Common myeloid progenitor, CD34-positive (primary cell): ENCODE measurements around the gene CALM1.

Experiments used
- CTCF ChIA-PET: fragments of 350-600 bp; sonication (Branson Sonifier 250); formaldehyde crosslinking; loops from one replicate; lab custom pipeline; 2021; ENCODE audit warnings: antibody characterized with exemption; lab: Charles Lee
- POLR2A ChIA-PET: fragments of 350-600 bp; sonication (Branson Sonifier 250); formaldehyde crosslinking; loops from one replicate; lab custom pipeline; 2021; ENCODE audit warnings: antibody characterized with exemption; lab: Charles Lee
- DNase-seq, 3 donors: peaks; one replicate each; pipeline versions ENCODE4 v3.0.0 to v3.0.0-alpha.2; 2013
- H3K27ac ChIP-seq, 2 experiments: 1 replicate in 1 of 2; 2 replicates in 1 of 2; pipeline ENCODE4 v1.7.0; 2013; ENCODE audit warnings: inconsistent platforms in 2 of 2, low read length in 2 of 2, mild to moderate bottlenecking in 2 of 2, low read depth in 1 of 2, moderate library complexity in 1 of 2; ENCODE audit not compliant: severe bottlenecking in 2 of 2, insufficient read depth in 1 of 2, poor library complexity in 1 of 2
- H3K27me3 ChIP-seq, 5 experiments: replicated peaks in 2 of 5; 1 replicate in 3 of 5; 2 replicates in 2 of 5; pipeline versions ENCODE4 v1.6.1 to v1.7.0; 2013; ENCODE audit warnings: low read length in 4 of 5, mild to moderate bottlenecking in 2 of 5, moderate library complexity in 2 of 5, inconsistent platforms in 1 of 5; ENCODE audit not compliant: insufficient read depth in 5 of 5, control insufficient read depth in 4 of 5
- H3K36me3 ChIP-seq, 4 experiments: 1 replicate in 2 of 4; 2 replicates in 2 of 4; pipeline versions ENCODE4 v1.6.1 to v1.7.0; 2013; ENCODE audit warnings: low read length in 3 of 4, control low read depth in 1 of 4, mild to moderate bottlenecking in 1 of 4; ENCODE audit not compliant: control insufficient read depth in 4 of 4, insufficient read depth in 4 of 4
- H3K4me1 ChIP-seq, 4 experiments: 1 replicate in 3 of 4; 2 replicates in 1 of 4; pipeline versions ENCODE4 v1.6.1 to v1.7.1; 2013; ENCODE audit warnings: low read length in 3 of 4, mild to moderate bottlenecking in 3 of 4, control low read depth in 1 of 4, inconsistent platforms in 1 of 4, moderate library complexity in 1 of 4; ENCODE audit not compliant: control insufficient read depth in 4 of 4, insufficient read depth in 4 of 4; ENCODE audit errors: control extremely low read depth in 1 of 4
- H3K4me3 ChIP-seq, 7 experiments: 1 replicate in 4 of 7; 2 replicates in 3 of 7; pipeline versions ENCODE4 v1.5.1 to v1.7.0; 2013; ENCODE audit warnings: mild to moderate bottlenecking in 7 of 7, low read length in 6 of 7, moderate library complexity in 6 of 7, inconsistent platforms in 2 of 7, low read depth in 2 of 7, control low read depth in 1 of 7; ENCODE audit not compliant: insufficient read depth in 4 of 7, control insufficient read depth in 1 of 7; ENCODE audit errors: extremely low read depth in 1 of 7
- H3K9me3 ChIP-seq, 5 experiments: 1 replicate in 4 of 5; 2 replicates in 1 of 5; pipeline versions ENCODE4 v1.6.1 to v1.7.1; 2013; ENCODE audit warnings: low read length in 4 of 5, mild to moderate bottlenecking in 2 of 5, inconsistent platforms in 1 of 5, low read depth in 1 of 5, moderate library complexity in 1 of 5; ENCODE audit not compliant: control insufficient read depth in 4 of 5, insufficient read depth in 2 of 5; ENCODE audit errors: control extremely low read depth in 1 of 5
- WGBS: methylation state at CpG from one replicate; pipeline ENCODE4 v1.1.5; 2013; ENCODE audit not compliant: insufficient coverage; 5-methylcytosine and 5-hydroxymethylcytosine counted together

CALM1 gene

GRCh38 chr14:90383731-90384542 lies 12.9 kb upstream of the CALM1 start:
- no peaks in the 10 kb centered on the region for H3K27me3 ChIP-seq
- POLR2A ChIA-PET: interaction anchor here (0.6 to 3.6 kb wide), 3 partner anchors 13 to 1314 kb away, joined by 3 to 40 read pairs (median 3); partner anchors contain the start of gene CALM1
- CTCF ChIA-PET: interaction anchor here (1.0 to 2.3 kb wide), 4 partner anchors 11 to 18 kb away, joined by 3 to 12 read pairs (median 6); no protein-coding TSS in a partner anchor
- H3K36me3 ChIP-seq: no peaks in the 10 kb centered on the region
- peak; percentile 64 to 83 (median 74) for DNase-seq
- no peaks in the 10 kb centered on the region for H3K9me3 ChIP-seq
- peaks cover 15 to 32% (median 25%) of the 10 kb centered on the region in 4 experiments for H3K4me1 ChIP-seq
- 4% methylated on average over 35 of the region's 37 CpGs for WGBS
- H3K27ac ChIP-seq: peak overlapping the region; percentile 99
- H3K4me3 ChIP-seq: peak overlapping the region; percentile 38 to 95 (median 74)

GRCh38 chr14:90384543-90384911 lies 12.3 kb upstream of the CALM1 start:
- POLR2A ChIA-PET: interaction anchor here (0.6 to 3.6 kb wide), 2 partner anchors 12 to 1314 kb away, joined by 3 to 40 read pairs; partner anchors contain the start of gene CALM1
- CTCF ChIA-PET: interaction anchor here (1.0 to 2.3 kb wide), 4 partner anchors 10 to 18 kb away, joined by 3 to 12 read pairs (median 6); no protein-coding TSS in a partner anchor
- no CpG with 5 or more reads among the region's 3 CpGs for WGBS
- no peaks in the 10 kb centered on the region for H3K27me3 ChIP-seq
- peak overlapping the region in 1 of 2 experiments; percentile 99 for H3K27ac ChIP-seq
- H3K36me3 ChIP-seq: no peaks in the 10 kb centered on the region
- H3K4me3 ChIP-seq: peak overlapping the region in 2 of 7 experiments; percentile 79 to 95
- peaks cover 15 to 32% (median 25%) of the 10 kb centered on the region in 4 experiments for H3K4me1 ChIP-seq
- peak in 2 of 3 donors; percentile 48 to 57 for DNase-seq
- no peaks in the 10 kb centered on the region for H3K9me3 ChIP-seq

- WGBS: 100% methylated on average over 1 of the region's 2 CpGs
Measured at GRCh38 chr14:90386321-90386720, 10.5 kb upstream of the CALM1 start.

GRCh38 chr14:90387206-90387760 lies 9.5 kb upstream of the CALM1 start:
- H3K9me3 ChIP-seq: no peaks in the 10 kb centered on the region
- DNase-seq: no peak
- no peaks in the 10 kb centered on the region for H3K27me3 ChIP-seq
- H3K36me3 ChIP-seq: no peaks in the 10 kb centered on the region
- POLR2A ChIA-PET: no interaction called here
- H3K4me3 ChIP-seq: no peak overlapping the region
- H3K4me1 ChIP-seq: peaks cover 9 to 23% (median 21%) of the 10 kb centered on the region in 4 experiments
- WGBS: 80% methylated on average over 1 of the region's 2 CpGs
- H3K27ac ChIP-seq: no peak overlapping the region
- CTCF ChIA-PET: no interaction called here

More at GRCh38 chr14:90386321-90386720, 10.5 kb upstream of the CALM1 start:
- ChIA-PET CTCF (interaction anchor here (0.8 to 1.8 kb wide), 3 partner anchors 10 to 23 kb away, joined by 3 to 6 read pairs (median 4); no protein-coding TSS in a partner anchor), POLR2A (no interaction called here)
- DNase-seq: no peak
- Histone ChIP-seq H3K4me1 (peaks cover 15 to 32% (median 25%) of the 10 kb centered on the region in 4 experiments), H3K27me3 (no peaks in the 10 kb centered on the region), H3K4me3 (no peak overlapping the region), H3K36me3 (no peaks in the 10 kb centered on the region), H3K9me3 (no peaks in the 10 kb centered on the region), H3K27ac (no peak overlapping the region)

- DNase-seq: peak; percentile 61 to 82 (median 81)
- Histone ChIP-seq H3K9me3 (no peaks in the 10 kb centered on the region), H3K4me3 (no peak overlapping the region), H3K27ac (no peak overlapping the region), H3K4me1 (peaks cover 8 to 18% (median 17%) of the 10 kb centered on the region in 4 experiments), H3K27me3 (no peaks in the 10 kb centered on the region), H3K36me3 (no peaks in the 10 kb centered on the region)
- ChIA-PET POLR2A (no interaction called here), CTCF (interaction anchor here (0.6 to 1.3 kb wide), 2 partner anchors 12 to 31 kb away, joined by 3 to 5 read pairs; no protein-coding TSS in a partner anchor)
- WGBS: 0% methylated on average over 2 of the region's 4 CpGs
Measured at GRCh38 chr14:90388437-90388836, 8.4 kb upstream of the CALM1 start.

- no CpG with 5 or more reads among the region's 1 CpG for whole genome bisulfite sequencing
- POLR2A ChIA-PET: no interaction called here
Measured at GRCh38 chr14:90388982-90389381, 7.8 kb upstream of the CALM1 start.

More at GRCh38 chr14:90388982-90389381, 7.8 kb upstream of the CALM1 start:
- Histone ChIP-seq H3K4me1 (peaks cover 8 to 13% (median 11%) of the 10 kb centered on the region in 4 experiments), H3K9me3 (no peaks in the 10 kb centered on the region), H3K27ac (no peak overlapping the region), H3K4me3 (no peak overlapping the region), H3K36me3 (no peaks in the 10 kb centered on the region), H3K27me3 (no peaks in the 10 kb centered on the region)
- CTCF ChIA-PET: interaction anchor here (1.3 to 2.3 kb wide), 2 partner anchors 11 to 13 kb away, joined by 5 to 6 read pairs; no protein-coding TSS in a partner anchor
- no peak for DNase-seq
